ENCODE measurements around the gene GRHPR.
"Not testable (repeated sequence)": the region's sequence is repeated elsewhere in the genome, so short reads cannot be mapped to it uniquely, and the experiment has no call there.

GRHPR gene

DNA sequence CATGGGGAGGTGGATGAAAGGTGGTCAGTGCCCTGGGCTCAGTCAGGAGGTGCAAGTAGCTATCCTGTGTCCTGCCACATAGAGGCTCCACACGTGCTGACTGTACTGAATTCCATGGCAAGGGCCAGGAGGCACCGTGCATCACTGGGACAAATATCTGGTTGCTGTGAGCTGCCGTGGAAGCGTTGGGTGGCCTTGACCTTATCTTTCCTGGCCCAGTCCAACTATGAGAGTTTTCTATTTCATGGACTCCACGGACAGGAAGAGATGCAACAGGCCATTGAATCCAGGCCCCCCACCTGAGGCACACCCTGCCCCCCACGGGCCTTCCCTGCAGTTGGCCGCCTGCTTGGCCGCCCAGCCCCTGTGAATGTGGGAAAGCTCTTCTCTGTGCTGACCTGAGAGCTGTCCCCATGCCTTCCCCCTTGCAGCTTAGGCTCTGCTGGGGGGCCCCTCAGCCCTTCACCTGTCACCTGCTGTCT lies 1.7 kb downstream of the GRHPR start:
- FAIRE-seq = no peak

DNA sequence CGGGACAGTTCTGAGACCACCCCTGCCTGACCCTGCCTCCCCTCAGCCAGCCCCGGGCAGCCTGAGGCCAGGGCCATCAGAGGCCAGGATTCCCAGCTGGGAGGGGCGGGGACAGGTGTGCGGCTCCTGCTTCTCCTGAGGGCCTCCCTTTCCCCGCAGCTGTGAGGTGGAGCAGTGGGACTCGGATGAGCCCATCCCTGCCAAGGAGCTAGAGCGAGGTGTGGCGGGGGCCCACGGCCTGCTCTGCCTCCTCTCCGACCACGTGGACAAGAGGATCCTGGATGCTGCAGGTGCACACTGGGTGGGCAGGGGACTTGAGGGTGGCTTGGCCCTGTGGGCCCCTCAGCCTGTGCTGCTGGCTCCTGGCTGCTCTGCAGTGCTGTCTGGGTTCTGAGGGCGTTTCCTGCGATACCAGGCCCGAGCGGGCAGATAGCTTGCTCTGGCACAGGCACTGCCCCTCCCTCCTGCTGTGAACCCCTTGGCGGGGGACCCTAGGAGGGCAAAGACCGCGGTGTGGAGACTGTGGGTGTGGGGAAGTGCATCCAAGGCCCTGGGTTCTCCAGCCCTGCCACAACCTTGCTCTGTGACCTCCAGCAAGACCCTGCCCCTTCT lies 2.3 kb downstream of the GRHPR start:
- no peak for FAIRE-seq

DNA sequence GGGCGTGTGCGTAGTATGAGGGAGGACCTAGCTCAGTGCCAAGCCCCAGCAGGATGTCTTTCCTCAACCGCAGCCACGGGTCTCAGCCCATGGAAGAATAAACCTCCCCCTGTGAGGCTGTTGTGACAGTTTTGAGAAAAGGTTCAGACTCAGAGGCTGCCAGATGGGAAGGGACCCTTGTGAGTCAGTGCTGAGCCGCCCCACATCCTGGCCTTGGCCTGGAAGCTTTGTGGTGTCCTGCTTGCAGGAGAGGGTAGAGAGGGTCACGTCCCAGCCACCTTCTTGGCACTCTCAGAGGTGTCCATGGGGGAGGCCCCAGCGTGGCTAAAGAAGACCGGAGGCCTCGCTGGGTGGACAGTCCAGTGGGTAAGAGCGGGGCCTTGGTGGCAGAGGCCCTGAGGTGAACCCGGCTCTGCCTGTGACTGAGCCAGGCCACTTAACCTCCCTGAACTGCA lies 2.8 kb downstream of the GRHPR start:
- no peak for FAIRE-seq

GRCh38 chr9:37426431-37426830 lies 3.9 kb downstream of the GRHPR start:
- not testable (repeated sequence) for FAIRE-seq

DNA sequence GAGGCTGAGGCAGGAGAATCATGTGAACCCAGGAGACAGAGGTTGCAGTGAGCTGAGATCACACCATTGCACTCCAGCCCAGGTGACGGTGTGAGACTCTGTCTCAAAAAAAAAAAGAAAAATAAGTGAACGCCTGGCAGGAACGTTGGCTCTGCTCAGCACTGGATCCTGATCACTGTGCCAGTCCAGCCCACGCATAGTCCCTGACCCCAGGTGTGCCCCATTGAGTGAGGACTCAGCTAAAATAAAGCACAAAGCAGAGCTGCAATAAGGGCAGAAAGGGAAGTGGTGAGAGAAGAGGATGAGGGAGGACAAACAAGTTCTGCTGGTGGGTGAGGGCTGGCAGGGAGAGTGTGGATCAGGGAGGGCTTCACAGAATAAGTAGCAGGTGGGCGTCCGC lies 4.3 kb downstream of the GRHPR start:
- no peak for FAIRE-seq

GRCh38 chr9:37428345-37428744 lies 5.8 kb downstream of the GRHPR start:
- no peak for FAIRE-seq

- no peak for FAIRE-seq
Observed at GRCh38 chr9:37429441-37430285, 7.2 kb downstream of the GRHPR start.

DNA sequence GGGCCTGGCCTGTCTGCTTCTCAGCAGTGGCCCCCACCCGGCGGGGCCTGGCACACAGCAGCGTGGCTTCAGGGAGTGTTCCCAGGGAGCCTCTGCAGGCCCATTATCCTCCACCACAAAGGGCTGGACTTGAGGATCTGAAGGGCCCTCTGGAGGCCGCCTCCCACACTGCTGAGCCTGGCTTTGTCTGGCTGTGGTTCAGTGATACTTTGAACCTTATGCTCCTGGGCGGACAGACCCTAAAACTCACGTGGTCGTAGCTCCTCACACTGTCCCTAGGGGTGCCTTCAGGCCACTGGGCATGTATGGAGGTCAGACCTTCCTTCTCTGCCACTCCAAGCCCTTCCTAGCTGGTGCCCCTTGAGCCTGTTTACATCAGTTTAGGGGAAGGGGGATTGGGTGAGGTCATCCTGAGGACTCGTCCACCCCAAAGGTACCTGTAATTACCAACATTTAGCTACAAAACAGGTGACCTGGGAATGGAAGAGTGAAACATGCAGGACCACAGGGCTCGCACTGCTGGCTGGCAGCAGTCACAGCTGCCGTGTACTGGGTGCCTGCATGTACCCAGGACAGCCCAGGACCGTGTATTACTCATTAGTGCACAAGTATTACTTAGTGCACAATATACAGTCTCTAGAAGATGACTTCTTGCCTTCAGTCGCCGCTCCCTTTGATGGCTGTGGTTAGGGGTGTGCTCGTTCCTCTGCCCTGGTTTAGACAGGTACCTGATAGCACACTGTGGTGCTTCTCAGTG lies 8.5 kb downstream of the GRHPR start:
- FAIRE-seq = no peak

DNA sequence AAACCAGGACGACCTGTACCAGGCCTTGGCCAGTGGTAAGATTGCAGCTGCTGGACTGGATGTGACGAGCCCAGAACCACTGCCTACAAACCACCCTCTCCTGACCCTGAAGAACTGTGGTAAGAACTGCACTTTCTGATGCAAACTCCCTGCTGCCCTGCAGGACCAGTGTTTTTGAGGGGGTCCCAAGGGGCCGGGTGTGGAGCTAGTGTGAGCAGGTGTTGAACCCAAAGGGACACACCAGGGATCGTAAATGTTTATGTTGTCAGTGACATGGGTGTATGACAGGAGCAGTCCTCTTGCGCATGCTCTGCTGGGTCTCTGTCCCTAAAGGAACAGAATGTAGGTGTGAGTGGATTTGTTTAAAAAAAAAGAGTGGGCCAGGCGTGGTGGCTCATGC lies 9.5 kb downstream of the GRHPR start:
- FAIRE-seq = no peak

GRCh38 chr9:37433867-37434371 lies 11.4 kb downstream of the GRHPR start:
- no peak for FAIRE-seq

GRCh38 chr9:37436540-37436939 lies 14.0 kb downstream of the GRHPR start:
- no peak for FAIRE-seq

- no peak for FAIRE-seq
Observed at GRCh38 chr9:37437010-37437409, 14.5 kb downstream of the GRHPR start.

DNA sequence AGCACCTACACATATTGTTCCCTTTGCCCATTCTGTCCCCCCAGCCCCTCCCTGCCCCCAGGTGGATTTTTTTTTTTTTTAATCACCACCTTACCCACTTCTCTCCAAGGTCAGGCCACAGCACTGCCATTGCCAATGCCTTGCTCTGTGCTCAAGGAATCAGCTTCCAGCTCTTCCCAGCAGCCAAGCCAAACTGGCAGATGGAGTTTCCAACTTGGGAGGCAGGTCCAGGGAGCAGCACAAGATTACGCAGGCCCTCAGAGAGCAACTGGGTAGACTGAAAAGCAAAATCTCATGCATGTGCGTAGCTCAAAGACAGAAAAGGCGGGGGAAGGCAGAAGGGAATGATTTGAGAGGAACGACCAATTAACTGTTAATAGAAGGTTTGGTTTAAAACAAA lies 15.1 kb downstream of the GRHPR start:
- FAIRE-seq = no peak

DNA sequence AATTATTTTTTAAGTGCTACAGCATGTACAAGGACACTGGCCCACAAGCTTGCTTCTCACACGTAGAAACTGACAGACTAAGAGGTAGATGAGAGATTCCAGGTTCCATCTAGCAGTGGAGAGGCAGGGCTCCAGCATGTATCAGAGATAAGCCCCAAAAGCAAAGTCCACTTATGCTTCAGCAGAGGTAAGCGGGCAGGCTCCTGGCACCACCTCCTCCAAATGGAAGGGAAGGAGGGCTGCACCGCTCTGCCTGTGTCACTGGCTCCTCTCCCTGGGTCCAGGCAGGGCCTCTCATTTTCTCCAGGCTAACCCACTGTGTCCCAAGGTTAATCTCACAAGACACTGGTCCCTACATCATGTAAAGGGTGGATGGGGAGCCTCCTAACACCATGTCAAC lies 15.9 kb downstream of the GRHPR start:
- FAIRE-seq = no peak

DNA sequence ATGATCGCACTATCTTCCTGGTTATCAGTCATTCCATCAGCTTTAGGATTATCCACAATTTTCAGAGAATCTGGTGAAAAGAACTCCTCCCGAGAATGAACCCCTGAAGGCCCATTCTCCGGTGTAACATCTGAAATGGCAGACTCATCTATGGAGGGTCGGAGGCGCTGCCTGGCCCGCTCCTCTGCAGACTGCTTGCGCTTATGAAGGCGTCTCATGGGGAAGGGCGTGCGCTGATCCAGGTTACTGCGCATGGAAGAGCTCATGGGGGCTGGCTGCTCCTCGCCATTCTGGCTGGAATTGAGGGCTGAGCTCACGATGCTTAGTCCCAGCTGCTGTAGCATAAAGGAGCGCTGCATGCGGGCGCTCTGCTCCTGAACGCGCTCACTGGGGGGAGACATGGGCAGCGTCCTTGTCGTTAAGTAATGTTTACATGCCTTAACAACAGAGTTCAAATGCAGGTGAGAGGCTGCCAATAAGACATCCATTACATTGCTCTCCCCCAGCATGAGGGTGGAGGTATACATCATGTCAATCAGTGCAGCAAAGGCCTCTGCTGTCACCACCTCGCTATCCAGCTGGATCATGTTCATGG lies 19.4 kb downstream of the GRHPR start:
- no peak for FAIRE-seq

- no peak for FAIRE-seq
Observed at GRCh38 chr9:37442556-37442955, 20.1 kb downstream of the GRHPR start.

DNA sequence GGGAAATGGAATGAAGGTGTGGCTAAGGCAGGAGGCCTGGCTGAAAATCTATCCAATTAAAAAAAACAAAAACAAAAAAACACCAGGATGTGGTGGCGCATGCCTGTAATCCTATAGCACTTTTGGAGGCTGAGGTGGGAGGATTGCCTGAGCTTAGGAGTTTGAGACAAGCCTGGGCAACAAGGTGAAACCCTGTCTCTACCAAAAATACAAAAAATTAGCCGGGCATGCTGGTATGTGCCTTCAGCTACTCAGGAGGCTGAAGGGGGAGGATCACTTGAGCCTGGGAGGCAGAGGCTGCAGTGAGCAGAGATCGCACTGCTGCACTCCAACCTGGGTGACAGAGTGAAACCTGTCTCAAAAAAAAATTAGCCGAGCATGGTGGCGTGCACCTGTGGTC lies 21.1 kb downstream of the GRHPR start:
- no peak for FAIRE-seq

GRCh38 chr9:37444890-37445289 lies 22.4 kb downstream of the GRHPR start:
- FAIRE-seq = no peak

DNA sequence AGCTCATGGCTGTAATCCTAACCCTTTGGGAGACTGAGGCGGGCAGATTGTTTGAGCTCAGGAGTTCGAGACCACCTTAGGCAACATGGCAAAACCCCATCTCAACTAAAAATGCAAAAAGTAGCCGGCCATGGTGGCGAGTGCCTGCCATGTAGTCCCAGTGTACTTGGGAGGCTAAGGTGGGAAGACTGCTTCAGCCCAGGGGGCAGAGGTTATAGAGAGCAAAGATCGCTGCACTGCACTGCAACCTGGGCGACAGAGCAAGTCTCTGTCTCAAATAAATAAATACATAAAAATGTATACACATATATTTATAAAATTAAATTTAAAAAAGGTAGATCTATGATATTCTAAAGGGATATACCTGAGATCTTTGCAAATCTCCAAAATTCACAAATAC lies 23.3 kb downstream of the GRHPR start:
- no peak for FAIRE-seq

- no peak for FAIRE-seq
Observed at GRCh38 chr9:37446401-37446800, 23.9 kb downstream of the GRHPR start.

- no peak for FAIRE-seq
Observed at GRCh38 chr9:37447111-37447510, 24.6 kb downstream of the GRHPR start.

GRCh38 chr9:37449862-37450632 lies 27.6 kb downstream of the GRHPR start:
- FAIRE-seq = no peak
